Measurements from ENCODE around the gene SLC6A13. TPM values are rescaled to one million over a fixed set of nuclear protein-coding genes. Genes with fewer than 3 reads are reported as not detected.

The SLC6A13 gene
- total RNA-seq, 2 donors from 2014 or later: 0.54 TPM; not detected in 1

GRCh38 chr12:225012-225411, 37.6 kb downstream of the SLC6A13 start:
- H3K9me3 ChIP-seq: no peaks in the 10 kb centered on the region
- ATAC-seq (ENCODE audit: insufficient number of reproducible peaks, low FRiP score, low read depth) (no peak), DNase-seq (ENCODE audit: low spot score) (no peak)
- no peak overlapping the region for H3K4me3 ChIP-seq
- H3K36me3 ChIP-seq: no peaks in the 10 kb centered on the region
- no peak for TF ChIP-seq CTCF (IDR thresholded peaks at IDR 0.05)
- no peaks in the 10 kb centered on the region for H3K27me3 ChIP-seq (replicated peaks; ENCODE audit: insufficient read depth)
- no peaks in the 10 kb centered on the region for H3K4me1 ChIP-seq (ENCODE audit: control insufficient read depth in 1 of 2, low read depth in 2 of 2)
- no peak overlapping the region for H3K27ac ChIP-seq

- Histone ChIP-seq H3K4me3 (no peak overlapping the region), H3K27me3 (replicated peaks; ENCODE audit: insufficient read depth) (no peaks in the 10 kb centered on the region), H3K9me3 (no peaks in the 10 kb centered on the region), H3K36me3 (no peaks in the 10 kb centered on the region), H3K4me1 (ENCODE audit: control insufficient read depth in 1 of 2, low read depth in 2 of 2) (no peaks in the 10 kb centered on the region), H3K27ac (no peak overlapping the region)
- TF ChIP-seq CTCF (IDR thresholded peaks at IDR 0.05): no peak
- DNase-seq (ENCODE audit: low spot score): no peak
- ATAC-seq (ENCODE audit: insufficient number of reproducible peaks, low FRiP score, low read depth): no peak
These were observed 38.3 kb downstream of the SLC6A13 start for GRCh38 chr12:224330-224729.

- Histone ChIP-seq H3K27ac (no peak overlapping the region), H3K4me1 (ENCODE audit: control insufficient read depth in 1 of 2, low read depth in 2 of 2) (no peaks in the 10 kb centered on the region), H3K4me3 (no peak overlapping the region), H3K36me3 (no peaks in the 10 kb centered on the region), H3K27me3 (replicated peaks; ENCODE audit: insufficient read depth) (no peaks in the 10 kb centered on the region), H3K9me3 (no peaks in the 10 kb centered on the region)
- ATAC-seq (ENCODE audit: insufficient number of reproducible peaks, low FRiP score, low read depth) (no peak), DNase-seq (ENCODE audit: low spot score) (no peak)
- TF ChIP-seq CTCF (IDR thresholded peaks at IDR 0.05): no peak
These were observed 38.8 kb downstream of the SLC6A13 start for GRCh38 chr12:223841-224240.

DNA sequence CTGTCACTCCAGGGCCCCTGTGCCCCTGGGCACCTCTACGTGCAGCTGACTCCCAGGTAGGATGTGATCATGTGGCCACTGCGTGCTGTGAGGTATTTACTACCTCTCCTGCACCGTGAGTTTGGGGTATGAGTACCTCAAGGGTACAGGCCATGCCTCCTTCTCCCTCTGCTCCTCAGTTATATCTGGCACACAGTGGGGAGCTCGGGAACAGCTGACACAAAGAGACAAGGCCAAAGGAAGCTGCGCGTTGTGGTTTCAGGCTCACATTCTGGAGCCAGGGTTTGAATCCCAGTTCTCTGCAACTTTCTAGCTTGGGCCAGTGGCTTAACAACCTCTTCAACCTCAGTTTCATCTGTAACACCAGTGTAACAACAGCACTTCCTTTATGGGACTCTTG, 40.9 kb downstream of the SLC6A13 start:
- DNase-seq (ENCODE audit: low spot score) (no peak), ATAC-seq (ENCODE audit: insufficient number of reproducible peaks, low FRiP score, low read depth) (no peak)
- Histone ChIP-seq H3K27me3 (replicated peaks; ENCODE audit: insufficient read depth) (no peaks in the 10 kb centered on the region), H3K4me1 (ENCODE audit: control insufficient read depth in 1 of 2, low read depth in 2 of 2) (no peaks in the 10 kb centered on the region), H3K9me3 (no peaks in the 10 kb centered on the region), H3K4me3 (no peak overlapping the region), H3K36me3 (no peaks in the 10 kb centered on the region), H3K27ac (no peak overlapping the region)
- no peak for TF ChIP-seq CTCF (IDR thresholded peaks at IDR 0.05)

GRCh38 chr12:220946-221550, 41.6 kb downstream of the SLC6A13 start:
- Histone ChIP-seq H3K4me3 (no peak overlapping the region), H3K4me1 (ENCODE audit: control insufficient read depth in 1 of 2, low read depth in 2 of 2) (no peaks in the 10 kb centered on the region), H3K9me3 (no peaks in the 10 kb centered on the region), H3K36me3 (no peaks in the 10 kb centered on the region), H3K27me3 (replicated peaks; ENCODE audit: insufficient read depth) (no peaks in the 10 kb centered on the region), H3K27ac (no peak overlapping the region)
- no peak for ATAC-seq (ENCODE audit: insufficient number of reproducible peaks, low FRiP score, low read depth)
- no peak for DNase-seq (ENCODE audit: low spot score)
- no peak for TF ChIP-seq CTCF (IDR thresholded peaks at IDR 0.05)
